HG02885 (cell line): ENCODE measurements around the gene TERB1.

Experiments
- ATAC-seq: cut with Tn5 transposase; IDR thresholded peaks from one replicate; pipeline ENCODE4 v1.9.1; 2021; ENCODE audit warnings: mild to moderate bottlenecking; ENCODE audit not compliant: unreplicated experiment, poor library complexity

TERB1 gene, protein sequence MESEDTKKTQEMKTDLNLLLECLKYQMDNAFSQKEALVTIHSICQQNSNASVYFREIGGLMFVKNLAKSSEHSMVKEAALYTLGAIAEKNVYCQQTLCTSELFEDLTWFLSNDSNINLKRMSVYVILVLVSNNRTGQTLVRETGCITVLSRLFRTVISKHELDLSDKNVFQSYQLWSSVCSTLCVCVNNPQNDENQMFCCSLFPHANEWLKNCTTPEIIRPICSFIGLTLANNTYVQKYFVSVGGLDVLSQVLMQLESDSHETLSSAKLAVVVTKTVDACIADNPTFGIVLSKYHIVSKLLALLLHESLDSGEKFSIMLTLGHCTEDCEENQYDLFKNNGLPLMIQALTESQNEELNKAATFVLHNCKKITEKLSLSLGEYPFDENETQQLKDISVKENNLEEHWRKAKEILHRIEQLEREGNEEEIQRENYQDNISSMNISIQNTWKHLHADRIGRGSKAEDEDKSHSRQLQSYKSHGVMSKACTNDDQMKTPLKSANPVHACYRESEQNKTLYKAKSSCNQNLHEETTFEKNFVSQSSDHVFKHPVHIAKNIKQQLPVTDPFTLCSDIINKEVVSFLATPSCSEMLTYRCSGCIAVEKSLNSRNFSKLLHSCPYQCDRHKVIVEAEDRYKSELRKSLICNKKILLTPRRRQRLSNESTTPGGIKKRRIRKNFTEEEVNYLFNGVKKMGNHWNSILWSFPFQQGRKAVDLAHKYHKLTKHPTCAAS

DNA sequence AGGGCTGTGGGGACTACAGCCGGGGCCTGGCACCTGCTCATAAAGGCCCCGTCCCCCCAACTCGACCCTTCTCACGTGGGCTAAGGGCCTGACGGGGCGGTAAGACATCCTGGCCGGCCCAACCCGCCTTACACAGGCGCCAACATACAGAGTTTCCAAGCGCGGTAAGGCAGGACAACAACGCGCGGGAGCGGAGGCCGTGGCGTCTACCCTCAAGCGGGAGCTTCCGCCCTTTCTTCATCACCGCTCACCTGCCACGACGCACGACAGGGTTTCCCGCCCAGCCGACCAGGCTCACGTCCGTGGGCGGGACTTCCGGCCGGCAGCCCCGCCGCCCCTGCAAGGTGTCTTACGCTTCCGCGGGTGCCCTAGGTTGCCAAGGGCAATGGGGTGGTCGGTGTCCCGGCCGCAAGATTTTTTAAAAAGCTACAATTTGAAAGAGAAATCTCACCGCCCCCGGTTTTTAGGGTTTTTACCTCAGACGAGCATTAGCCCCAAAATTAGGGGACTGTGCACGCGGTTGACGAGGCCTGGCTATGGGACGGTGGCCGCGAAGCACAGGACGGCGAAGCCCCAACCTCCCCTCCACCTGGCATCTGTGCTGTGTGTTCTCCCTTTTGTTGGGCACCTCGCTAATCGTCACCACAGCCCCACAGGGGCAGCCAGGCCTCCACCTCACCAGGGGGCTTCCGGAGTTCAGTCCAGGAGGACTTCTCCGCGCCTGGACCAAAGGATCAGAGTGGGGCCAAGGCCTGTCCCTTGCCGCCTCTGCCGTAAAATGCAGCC is at the start of gene TERB1:
Gene TERB1 (minus strand): TSS at position 265 of the 786 bp plus-strand sequence. CDS start 4,786 bp downstream, outside the sequence.
- ATAC-seq: no peak

GRCh38 chr16:66850115-66850815 is 48.9 kb upstream of the TERB1 start:
- ATAC-seq: no peak

DNA sequence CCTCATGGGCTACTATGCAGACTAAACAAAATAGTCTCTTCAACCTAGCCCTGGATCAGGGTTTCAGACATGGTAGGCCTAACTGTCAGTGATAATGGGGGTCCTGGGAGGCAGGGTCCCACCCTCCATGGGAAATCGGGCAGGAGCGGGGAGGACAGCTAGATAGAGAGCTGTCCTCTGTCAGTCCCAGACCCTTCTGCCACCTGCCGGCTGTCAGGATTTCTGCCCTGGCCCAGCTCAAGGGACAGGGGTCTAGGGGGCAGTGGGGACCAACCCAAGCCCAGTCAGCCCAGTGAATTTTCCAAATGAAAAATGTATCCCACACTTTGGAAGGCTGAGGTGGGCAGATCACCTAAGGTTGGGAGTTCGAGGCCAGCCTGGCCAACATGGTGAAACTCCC is 48.2 kb upstream of the TERB1 start:
- ATAC-seq: no peak

DNA sequence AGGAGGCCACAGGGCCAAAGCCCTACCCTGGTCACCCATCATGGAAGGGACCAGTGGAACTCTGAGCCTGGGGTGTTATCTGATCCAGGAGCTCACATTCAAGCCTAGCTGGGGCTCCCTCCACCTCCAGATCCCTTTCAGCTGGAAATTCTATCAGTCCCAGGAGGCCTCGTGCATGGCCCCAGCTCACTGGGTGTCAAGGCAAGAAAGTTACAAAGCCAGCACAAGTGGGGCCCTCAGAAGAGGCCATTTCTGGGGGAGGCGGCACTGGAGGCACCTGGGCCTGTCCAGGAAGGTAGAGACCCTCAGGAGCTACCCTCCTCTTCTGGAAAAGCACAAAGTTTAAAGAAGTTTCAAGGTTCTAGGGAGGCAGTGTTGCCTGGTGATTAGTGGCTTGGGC is 47.6 kb upstream of the TERB1 start:
- no peak for ATAC-seq

DNA sequence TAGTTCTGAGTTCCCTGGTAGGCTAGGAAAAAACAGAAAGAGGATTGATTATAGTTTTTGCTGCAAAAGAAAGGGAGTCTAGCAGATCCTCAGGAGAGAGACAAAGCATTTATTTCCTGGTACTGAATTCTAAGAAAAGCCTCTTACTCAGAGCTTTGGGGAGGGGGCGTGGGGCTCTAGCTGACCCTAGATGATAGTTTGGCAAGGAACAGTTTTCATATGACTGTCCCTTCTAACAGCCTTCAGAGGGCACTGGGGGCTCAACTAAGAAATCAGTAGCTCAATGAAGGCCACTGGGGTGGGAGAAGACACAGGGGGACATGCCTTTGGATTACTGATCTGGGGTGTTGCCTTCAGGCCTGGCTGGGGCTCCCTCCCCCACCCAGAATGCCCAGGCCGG is 46.8 kb upstream of the TERB1 start:
- ATAC-seq: no peak

DNA sequence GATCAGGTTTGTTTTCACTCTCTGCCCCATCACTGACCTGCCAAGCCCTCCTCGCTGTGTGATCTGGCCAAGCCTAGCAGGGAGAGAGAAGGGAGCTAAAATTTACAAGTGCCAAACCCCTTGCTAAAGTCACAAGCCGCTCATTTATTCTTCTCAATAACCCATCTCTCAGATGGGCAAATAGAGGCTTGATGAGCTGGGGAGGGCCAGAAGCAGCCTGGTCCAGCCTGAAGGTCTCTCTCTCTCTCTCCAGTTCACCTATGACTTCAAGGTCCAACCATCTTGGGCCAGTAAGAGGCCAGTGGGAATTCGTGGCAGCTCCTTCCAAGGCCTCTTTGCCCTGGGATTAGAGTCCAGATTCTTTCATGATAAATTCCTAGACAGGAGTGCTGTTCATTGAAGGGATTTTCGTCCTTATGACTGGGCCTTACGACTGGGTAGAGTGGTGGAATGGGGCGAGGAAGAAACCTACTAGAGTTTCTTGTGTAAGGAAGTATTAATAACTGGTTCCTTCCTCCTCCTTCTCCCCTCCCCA is 46.2 kb upstream of the TERB1 start:
- no peak for ATAC-seq

DNA sequence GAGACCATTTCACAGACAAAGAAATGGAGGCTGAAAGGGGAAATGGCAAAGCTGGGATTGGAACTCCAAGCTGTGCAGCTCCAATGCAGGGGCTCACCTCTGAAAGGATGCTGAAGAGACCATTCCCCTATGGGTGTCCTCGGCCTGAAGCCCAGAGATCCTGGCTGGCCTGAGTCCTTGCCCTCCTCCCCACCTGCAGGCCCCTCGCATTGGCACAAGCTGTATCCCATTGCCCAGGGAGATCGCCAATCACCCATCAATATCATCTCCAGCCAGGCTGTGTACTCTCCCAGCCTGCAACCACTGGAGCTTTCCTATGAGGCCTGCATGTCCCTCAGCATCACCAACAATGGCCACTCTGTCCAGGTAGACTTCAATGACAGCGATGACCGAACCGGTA is 45.4 kb upstream of the TERB1 start:
- no peak for ATAC-seq

DNA sequence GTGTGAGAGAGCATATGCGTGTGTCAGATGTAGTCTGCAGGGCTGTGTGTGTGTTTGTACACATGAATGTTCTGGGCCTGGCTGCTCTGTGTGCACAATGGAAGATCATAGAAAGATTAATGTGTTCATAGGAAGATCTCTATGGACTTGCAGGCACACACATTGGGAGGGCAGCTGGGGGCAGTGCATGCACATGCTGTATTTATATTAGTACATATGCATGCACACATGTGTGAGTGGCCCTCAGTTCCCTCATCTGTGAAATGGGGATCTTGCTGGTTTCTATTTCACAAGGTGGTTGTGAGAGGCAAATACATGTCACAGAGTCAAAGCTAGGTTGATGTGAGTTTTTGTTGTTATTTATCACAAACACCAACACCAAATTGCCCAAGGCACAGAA is 44.9 kb upstream of the TERB1 start:
- no peak for ATAC-seq

DNA sequence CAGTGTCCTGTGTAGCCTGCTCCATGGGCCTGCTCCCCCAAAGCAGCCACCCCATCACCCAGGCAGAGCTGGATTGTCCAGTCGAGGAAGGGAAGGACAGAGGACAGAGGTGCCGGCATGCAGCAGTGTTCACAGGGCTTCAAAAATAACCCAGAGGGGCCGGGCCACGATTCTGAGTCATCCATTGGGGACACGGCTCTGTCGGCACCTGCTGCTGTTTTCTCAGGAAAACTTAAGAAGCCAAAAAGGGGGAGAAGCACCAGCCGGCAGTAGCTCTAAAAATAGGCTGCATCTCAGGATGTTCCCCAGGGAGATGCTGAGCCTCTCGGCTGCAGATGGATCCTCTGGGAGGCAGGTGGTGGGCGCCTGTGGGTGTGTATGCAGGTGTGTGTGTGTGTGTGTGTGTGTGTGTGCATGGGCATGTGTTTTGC is 44.4 kb upstream of the TERB1 start:
- ATAC-seq: no peak

- no peak for ATAC-seq
Observed at GRCh38 chr16:66845080-66845410, 43.7 kb upstream of the TERB1 start.

DNA sequence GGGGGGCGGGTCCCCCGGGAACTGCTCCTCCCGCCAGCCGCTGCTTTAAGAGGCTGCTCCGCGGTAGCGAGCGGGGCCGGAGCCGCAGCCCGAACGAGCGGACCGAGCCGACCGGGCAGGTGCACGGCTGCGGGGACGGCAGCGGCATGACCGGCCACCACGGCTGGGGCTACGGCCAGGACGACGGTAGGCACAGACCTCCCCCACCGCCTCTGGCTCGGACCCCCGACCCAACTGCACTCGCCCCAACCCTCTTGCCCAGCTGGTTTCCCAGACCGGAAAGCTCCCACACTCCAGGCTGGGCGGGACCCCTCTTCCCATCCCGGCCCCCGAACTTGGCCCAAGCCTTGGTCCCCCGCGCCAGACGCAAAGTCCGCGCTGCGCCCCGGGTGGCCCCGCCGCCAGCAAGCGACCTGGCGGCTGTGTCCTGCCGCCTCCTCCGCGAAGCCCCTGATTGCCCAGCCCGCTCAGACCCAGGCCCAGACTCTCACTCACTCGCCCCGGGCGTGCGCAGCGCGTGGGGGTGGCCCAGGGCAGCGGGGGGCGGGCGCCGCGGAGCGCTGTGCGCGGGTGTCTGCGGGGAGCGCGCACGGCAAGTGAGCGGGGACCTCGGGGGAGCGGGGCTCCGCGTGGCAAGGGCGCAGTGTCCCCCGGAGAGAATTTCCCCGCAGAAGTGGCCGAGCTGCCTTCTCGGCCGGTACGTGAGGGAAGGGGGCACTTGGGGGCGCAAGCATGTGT is 43.1 kb upstream of the TERB1 start, which contains the start of gene CA7:
Gene CA7 (plus strand): TSS at position 73 of the 738 bp plus-strand sequence. CDS start 74 bp downstream, at position 147.
- ATAC-seq: no peak

DNA sequence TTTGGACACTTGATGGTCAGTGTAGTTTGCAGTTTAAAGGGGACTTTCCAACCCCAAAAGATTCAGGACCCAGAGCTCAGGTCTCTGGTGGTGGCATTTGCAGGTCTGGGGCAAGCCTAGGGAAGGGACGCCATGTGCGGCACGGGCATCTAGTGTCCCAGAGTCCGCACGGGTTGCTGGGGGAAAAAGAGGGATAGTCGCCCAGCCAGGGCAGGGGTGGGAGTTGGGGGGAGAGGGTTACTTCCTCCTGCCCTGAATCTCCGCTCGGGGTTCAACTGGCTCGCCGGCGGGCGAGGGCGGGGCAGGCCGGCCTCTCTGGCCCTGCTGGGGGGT is 42.6 kb upstream of the TERB1 start:
- no peak for ATAC-seq

DNA sequence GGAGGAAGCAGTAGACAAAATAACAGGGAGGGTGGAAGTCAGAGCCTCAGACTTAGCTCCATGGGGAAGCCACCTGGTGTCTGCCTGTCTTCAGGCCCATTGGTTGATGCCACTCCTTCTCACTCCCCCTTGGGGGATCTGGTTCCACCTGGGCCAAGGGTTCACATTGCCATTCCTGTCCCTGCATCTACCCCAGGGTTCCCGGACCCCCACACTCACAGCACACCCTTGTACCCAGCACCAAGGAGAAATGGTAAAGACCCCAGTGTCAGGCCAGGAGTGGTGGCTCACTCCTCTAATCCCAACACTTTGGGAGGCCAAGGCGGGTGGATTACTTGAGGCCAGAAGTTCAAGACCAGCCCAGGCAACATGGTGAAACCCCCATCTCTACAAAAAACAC is 41.8 kb upstream of the TERB1 start:
- ATAC-seq: no peak

DNA sequence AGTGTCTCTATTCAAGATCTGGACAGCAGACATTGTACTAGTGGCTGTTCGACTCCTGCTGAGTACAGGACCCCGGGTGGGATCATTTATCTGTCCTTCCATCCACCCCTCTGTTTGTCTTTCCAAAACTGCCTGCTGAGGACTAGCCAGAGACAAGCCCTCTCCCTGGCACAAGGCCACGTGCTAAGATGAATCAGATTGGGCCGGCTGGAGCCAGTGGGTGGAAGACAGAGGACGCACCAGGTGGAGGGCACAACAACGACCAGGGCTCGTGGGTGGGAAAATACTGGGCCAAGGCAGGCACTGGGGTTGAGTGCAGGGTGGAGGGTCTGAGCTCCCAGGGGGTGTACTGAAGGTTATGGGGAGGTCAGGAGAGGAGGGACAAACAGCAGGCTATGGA is 41.4 kb upstream of the TERB1 start:
- no peak for ATAC-seq

GRCh38 chr16:66841366-66841765 is 40.0 kb upstream of the TERB1 start:
- no peak for ATAC-seq

GRCh38 chr16:66840883-66841282 is 39.5 kb upstream of the TERB1 start:
- no peak for ATAC-seq

DNA sequence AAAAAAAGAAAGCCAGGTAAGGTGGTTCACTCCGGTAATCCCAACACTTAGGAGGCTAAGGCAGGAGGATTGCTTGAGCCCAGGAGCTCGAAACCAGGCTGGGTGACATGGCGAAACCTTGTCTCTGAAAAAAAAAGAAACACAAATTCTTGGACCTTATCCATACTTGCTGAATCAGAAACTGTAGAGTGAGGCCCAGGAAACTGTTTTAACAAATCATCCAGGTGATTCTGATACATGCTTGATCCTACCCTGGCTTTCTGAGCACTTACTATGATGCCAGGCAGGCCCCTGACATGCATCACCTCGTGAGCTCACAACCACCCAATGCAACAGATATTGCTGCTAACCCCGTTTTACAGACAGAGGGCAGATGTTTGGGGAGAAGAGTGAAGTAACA is 33.4 kb upstream of the TERB1 start:
- ATAC-seq: no peak

DNA sequence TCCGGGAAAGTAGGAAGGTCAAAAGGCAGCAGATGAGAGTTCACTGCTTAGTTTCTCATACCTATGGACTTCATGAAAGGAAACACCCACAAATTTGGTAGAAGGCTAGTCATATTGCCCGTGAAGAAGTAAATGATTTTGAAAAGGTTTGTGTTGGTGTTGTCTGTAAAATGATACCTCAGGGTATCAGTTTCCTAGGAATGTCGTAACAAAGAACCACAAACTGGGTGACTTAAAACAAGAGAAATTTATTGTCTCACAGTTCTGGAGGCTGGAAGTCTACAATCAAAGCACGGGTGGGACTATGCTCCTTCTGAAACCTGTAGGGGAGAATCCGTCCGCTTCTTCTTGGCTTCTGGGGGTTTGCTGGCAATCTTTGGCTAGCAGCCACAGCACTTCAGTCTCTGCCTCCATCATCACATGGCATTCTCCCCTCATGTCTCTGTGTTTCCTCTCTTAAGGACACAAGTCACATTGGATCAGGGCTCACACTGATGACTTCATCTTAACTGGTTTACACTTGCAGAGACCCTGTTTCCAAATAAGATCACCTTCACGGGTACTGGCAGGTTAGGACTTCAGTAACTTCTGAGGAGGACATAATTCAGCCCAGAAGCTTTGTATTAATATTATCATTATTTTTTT is 31.4 kb upstream of the TERB1 start:
- ATAC-seq: no peak

- no peak for ATAC-seq
Observed at GRCh38 chr16:66832190-66832589, 30.8 kb upstream of the TERB1 start.
